IMR-90 (cell line): ENCODE results near the gene PLVAP. TPM values are rescaled to one million over a fixed set of nuclear protein-coding genes. Genes with fewer than 3 reads are reported as not detected.

Experiments used
- ATAC-seq: fragments of 200-7000 bp; cut with Tn5 transposase; 2 replicates; pipeline ENCODE4 v1.9.1; 2020; ENCODE audit warnings: low read depth, mild to moderate bottlenecking, moderate library complexity
- BruUV-seq: library from RNA; stranded (reverse); fragments of 400-500 nt; replicated peaks from 2 replicates; lab custom pipeline; 2021; lab: Mats Ljungman, UMichigan
- CTCF ChIA-PET: fragments of 300-600 bp; formaldehyde crosslinking; extraction: SDS; loops from one replicate; lab custom pipeline; 2021; ENCODE audit warnings: antibody characterized with exemption; lab: Yijun Ruan, JAX
- POLR2A ChIA-PET: fragments of 300-600 bp; sonication (Branson Sonifier 250); formaldehyde crosslinking; loops from one replicate; lab custom pipeline; 2022; ENCODE audit warnings: antibody characterized with exemption; ENCODE audit not compliant: unreplicated experiment; lab: Charles Lee
- DNase-seq: peaks from one replicate; pipeline ENCODE4 v3.0.0; 2013
- H2AFZ ChIP-seq: replicated peaks from 2 replicates; pipeline ENCODE3; 2013; ENCODE audit warnings: low read length, mild to moderate bottlenecking; ENCODE audit not compliant: poor library complexity
- H2AK5ac ChIP-seq: 2 replicates; pipeline ENCODE4 v1.6.1; 2013; ENCODE audit warnings: low read depth, low read length, inconsistent platforms
- H2AK9ac ChIP-seq: replicated peaks from 2 replicates; pipeline ENCODE3; 2013; ENCODE audit warnings: mild to moderate bottlenecking, low read depth, low read length, moderate library complexity; ENCODE audit not compliant: poor library complexity
- H2BK120ac ChIP-seq: 2 replicates; pipeline ENCODE4 v1.6.1; 2013; ENCODE audit warnings: low read depth, low read length, inconsistent platforms
- H2BK15ac ChIP-seq: 3 replicates; pipeline ENCODE4 v1.6.1; 2013; ENCODE audit warnings: low read depth, low read length, inconsistent platforms
- H2BK20ac ChIP-seq: 2 replicates; pipeline ENCODE4 v1.6.1; 2013; ENCODE audit warnings: low read depth, mild to moderate bottlenecking, inconsistent platforms, low read length, moderate library complexity
- H2BK5ac ChIP-seq: 2 replicates; pipeline ENCODE4 v1.6.1; 2013; ENCODE audit warnings: mild to moderate bottlenecking, low read depth, low read length, inconsistent platforms; ENCODE audit not compliant: poor library complexity, severe bottlenecking
- H3K14ac ChIP-seq: replicated peaks from 2 replicates; pipeline ENCODE4 v1.6.1; 2013; ENCODE audit warnings: low read depth, low read length, inconsistent platforms
- H3K18ac ChIP-seq: 2 replicates; pipeline ENCODE4 v1.6.1; 2013; ENCODE audit warnings: low read depth, low read length, control low read depth
- H3K23ac ChIP-seq: 2 replicates; pipeline ENCODE4 v1.6.1; 2013; ENCODE audit warnings: low read depth, low read length, inconsistent platforms
- H3K27ac ChIP-seq: 2 replicates; pipeline ENCODE4 v1.5.1; 2013; ENCODE audit warnings: mild to moderate bottlenecking, control low read depth, low read length; ENCODE audit not compliant: insufficient read depth
- H3K27me3 ChIP-seq: 2 replicates; pipeline ENCODE4 v1.6.1; 2013; ENCODE audit warnings: low read length; ENCODE audit not compliant: control insufficient read depth, insufficient read depth
- H3K36me3 ChIP-seq: 2 replicates; pipeline ENCODE4 v1.6.1; 2013; ENCODE audit warnings: low read length, mixed read lengths; ENCODE audit not compliant: control insufficient read depth, insufficient read depth
- H3K4ac ChIP-seq: 2 replicates; pipeline ENCODE4 v1.6.1; 2013; ENCODE audit warnings: low read depth, low read length, inconsistent platforms
- H3K4me1 ChIP-seq: 2 replicates; pipeline ENCODE4 v1.6.1; 2013; ENCODE audit warnings: low read length, mixed read lengths; ENCODE audit not compliant: control insufficient read depth, insufficient read depth
- H3K4me2 ChIP-seq: 2 replicates; pipeline ENCODE4 v1.6.1; 2013; ENCODE audit warnings: low read depth, mild to moderate bottlenecking, control low read depth, low read length, moderate library complexity
- H3K4me3 ChIP-seq: 2 replicates; pipeline ENCODE4 v1.5.1; 2013; ENCODE audit warnings: low read depth, mild to moderate bottlenecking, control low read depth, low read length, moderate library complexity; ENCODE audit not compliant: insufficient read depth
- H3K56ac ChIP-seq: 2 replicates; pipeline ENCODE4 v1.6.1; 2013; ENCODE audit warnings: low read length, inconsistent platforms; ENCODE audit not compliant: insufficient read depth; ENCODE audit errors: extremely low read depth
- H3K79me1 ChIP-seq, 2 experiments: 2 replicates each; pipeline ENCODE4 v1.6.1; 2013; ENCODE audit warnings: low read length in 2 of 2, inconsistent platforms in 1 of 2, low read depth in 1 of 2
- H3K9ac ChIP-seq: 2 replicates; pipeline ENCODE4 v1.6.1; 2013; ENCODE audit warnings: low read depth, low read length, control low read depth
- H3K9me1 ChIP-seq: 2 replicates; pipeline ENCODE4 v1.6.1; 2013; ENCODE audit warnings: low read length, inconsistent platforms; ENCODE audit not compliant: insufficient read depth
- H3K9me3 ChIP-seq: 2 replicates; pipeline ENCODE4 v1.6.1; 2013; ENCODE audit warnings: low read length; ENCODE audit not compliant: control insufficient read depth, insufficient read depth
- H4K20me1 ChIP-seq: 2 replicates; pipeline ENCODE4 v1.6.1; 2013; ENCODE audit warnings: low read length, inconsistent platforms; ENCODE audit not compliant: insufficient read depth
- H4K5ac ChIP-seq: 2 replicates; pipeline ENCODE4 v1.6.1; 2013; ENCODE audit warnings: mild to moderate bottlenecking, low read depth, low read length, control low read depth
- H4K8ac ChIP-seq, 2 experiments: 2 replicates each; pipeline ENCODE4 v1.6.1; 2013; ENCODE audit warnings: low read depth in 2 of 2, low read length in 2 of 2, control low read depth in 1 of 2, inconsistent platforms in 1 of 2
- H4K91ac ChIP-seq: 2 replicates; pipeline ENCODE4 v1.6.1; 2013; ENCODE audit warnings: low read depth, low read length, inconsistent platforms; ENCODE audit not compliant: insufficient read depth
- FOS ChIP-seq: fragments of 150-350 bp; IDR thresholded peaks from 2 replicates; pipeline ENCODE4 v1.6.1; 2016; ENCODE audit warnings: low read depth, low read length
- MAZ ChIP-seq: IDR thresholded peaks from 2 replicates; pipeline ENCODE4 v1.6.1; 2012; ENCODE audit warnings: low read depth, mild to moderate bottlenecking, low read length, improper control_type of control experiment, moderate library complexity, borderline replicate concordance
- MXI1 ChIP-seq: IDR thresholded peaks from 2 replicates; pipeline ENCODE4 v1.6.1; 2012; ENCODE audit warnings: low read depth, mild to moderate bottlenecking, low read length, moderate library complexity, borderline replicate concordance
- POLR2A ChIP-seq: IDR thresholded peaks from 2 replicates; pipeline ENCODE4 v1.6.1; 2012; ENCODE audit warnings: mild to moderate bottlenecking, low read depth, low read length
- USF2 ChIP-seq: fragments of 150-350 bp; IDR thresholded peaks from 2 replicates; pipeline ENCODE4 v1.6.1; 2017; ENCODE audit warnings: mild to moderate bottlenecking, antibody characterized with exemption, low read length, low read depth
- WGBS, 2 experiments: methylation state at CpG; one replicate each; pipeline versions ENCODE4 v1.1.5 to v1.1.7; 2013; ENCODE audit warnings: missing lambda C conversion rate in 2 of 2; ENCODE audit not compliant: insufficient read length in 1 of 2; ENCODE audit errors: extremely low coverage in 2 of 2; 5-methylcytosine and 5-hydroxymethylcytosine counted together
- dilution Hi-C: fragments of 300-500 bp; cut with HindIII; formaldehyde crosslinking; loops from one replicate; pipeline ENCODE4 v1.14.3; 2018; ENCODE audit warnings: low sequenced_read_pairs; ENCODE audit not compliant: unreplicated experiment
- in situ Hi-C: fragments of 300-500 bp; cut with MboI; formaldehyde crosslinking; loops from 3 replicates; pipeline ENCODE4 v1.14.3; 2019; ENCODE audit warnings: low sequenced_read_pairs, inconsistent platforms, mixed read lengths
- intact Hi-C: fragments of 100-400 bp; cut with micrococcal nuclease; formaldehyde crosslinking; loops from 2 replicates; pipeline ENCODE4 v1.10.0; 2022
- polyA plus RNA-seq, 3 experiments: library from polyadenylated mRNA; depleted of rRNA; stranded (reverse); fragments of >200 nt; gene quantifications; 2 replicates each; pipeline ENCODE4 v1.2.3, GENCODE V29; 2012; ENCODE audit warnings: low replicate concordance in 1 of 3
- total RNA-seq: library from RNA; depleted of rRNA; stranded (reverse); fragments of >200 nt; gene quantifications from 2 replicates; pipeline ENCODE4 v1.2.3, GENCODE V29; 2012

Gene PLVAP
- total and polyA plus RNA-seq, 2 of the 4 experiments (the other 2 are of a cell fraction), result not detected

GRCh38 chr19:17415121-17415520 lies 38.0 kb upstream of the PLVAP start:
- Histone ChIP-seq H4K8ac (no peak overlapping the region), H3K4ac (no peak overlapping the region), H3K9me1 (peaks cover 4% of the 10 kb centered on the region; the same call in 1 of the 2 replicates), H4K5ac (no peak overlapping the region), H3K18ac (no peak overlapping the region), H3K23ac (no peak overlapping the region), H2BK120ac (no peak overlapping the region), H2BK20ac (no peak overlapping the region), H3K56ac (no peak overlapping the region), H2BK15ac (no peak overlapping the region), H2BK5ac (no peak overlapping the region), H3K4me3 (no peak overlapping the region), H3K9ac (no peak overlapping the region), H3K4me2 (no peak overlapping the region), H3K14ac (no peak overlapping the region), H4K20me1 (no peaks in the 10 kb centered on the region), H2AK9ac (no peak overlapping the region), H3K79me1 (peaks cover 0 to 4% of the 10 kb centered on the region in 2 experiments; a peak in 2 of 4 replicates), H2AK5ac (no peak overlapping the region), H4K91ac (no peak overlapping the region), H3K9me3 (no peaks in the 10 kb centered on the region), H3K27ac (no peak overlapping the region), H3K36me3 (no peaks in the 10 kb centered on the region), H3K4me1 (peaks cover 9% of the 10 kb centered on the region), H2AFZ (no peak overlapping the region), H3K27me3 (0 out of 2 replicates have a peak, but pooled peaks cover 1% of the 10 kb centered on the region)
- ChIA-PET POLR2A (no interaction called here), CTCF (no interaction called here)
- no peak for TF ChIP-seq FOS
- no peak for TF ChIP-seq MAZ
- no peak for TF ChIP-seq USF2
- TF ChIP-seq MXI1, result no peak
- no peak for TF ChIP-seq POLR2A
- in situ Hi-C loops (no loop called here), dilution Hi-C loops (no loop called here), intact Hi-C loops (no loop called here)
- WGBS, 2 experiments, result 29% methylated on average over 2 of the region's 6 CpGs; no CpG with 5 or more reads in 1 of the 2 experiments
- no peak for ATAC-seq
- BruUV-seq, result no TSS peak
- no peak for DNase-seq
